HG03108 (cell line): Measurements from ENCODE around the gene C19orf25.
"Not testable (repeated sequence)": the region's sequence is repeated elsewhere in the genome, so short reads cannot be mapped to it uniquely, and the experiment has no call there.

Experiments used
- ATAC-seq: cut with Tn5 transposase; IDR thresholded peaks from one replicate; pipeline ENCODE4 v1.9.1; 2021; ENCODE audit warnings: moderate library complexity; ENCODE audit not compliant: unreplicated experiment

The C19orf25 gene

DNA sequence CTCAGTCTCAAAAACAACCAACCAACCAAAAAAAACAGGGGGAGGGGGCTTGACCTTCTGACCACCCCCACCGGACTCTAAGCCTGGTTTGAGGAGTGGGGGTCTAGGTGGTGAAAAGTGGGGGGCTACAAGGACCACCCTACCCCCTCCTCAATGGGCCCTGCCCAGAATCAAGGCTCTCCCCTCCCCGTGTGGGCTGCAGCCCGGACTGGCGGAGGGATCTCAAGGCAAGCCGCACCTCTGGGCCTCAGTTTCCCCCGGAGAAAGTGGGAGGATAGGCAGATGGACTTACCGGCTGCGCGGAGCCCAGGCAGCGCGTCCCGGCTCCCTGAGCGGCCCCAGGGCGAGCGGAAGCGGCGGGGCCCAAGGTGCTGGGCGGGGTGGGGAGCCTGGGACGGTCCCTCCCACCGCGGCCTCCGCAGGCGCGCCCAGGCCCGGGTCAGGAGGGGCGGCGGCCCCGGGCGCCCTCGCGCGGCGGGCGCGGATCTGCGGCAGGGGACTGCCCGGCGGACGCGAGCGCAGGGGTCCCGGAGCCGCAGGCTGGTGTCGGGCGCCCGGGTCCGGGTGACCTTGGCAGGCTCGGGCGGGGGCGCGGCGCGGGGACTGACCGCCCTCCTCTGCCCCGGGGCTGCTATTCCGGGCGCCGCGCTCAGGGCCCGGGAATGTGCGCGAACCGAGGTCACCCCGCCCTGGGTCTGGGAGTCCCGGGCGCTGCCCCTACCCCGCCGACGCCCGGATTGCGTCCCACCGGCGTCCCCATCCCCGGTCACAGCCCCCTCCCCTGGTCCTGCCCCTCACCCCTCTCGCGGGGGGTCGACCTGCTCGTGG lies 33.9 kb upstream of the C19orf25 start, which contains the start of gene ADAMTSL5:
Gene ADAMTSL5 (minus strand): TSS at position 349 of the 828 bp plus-strand sequence. CDS start 2,076 bp downstream, outside the sequence.
- ATAC-seq, result no peak

DNA sequence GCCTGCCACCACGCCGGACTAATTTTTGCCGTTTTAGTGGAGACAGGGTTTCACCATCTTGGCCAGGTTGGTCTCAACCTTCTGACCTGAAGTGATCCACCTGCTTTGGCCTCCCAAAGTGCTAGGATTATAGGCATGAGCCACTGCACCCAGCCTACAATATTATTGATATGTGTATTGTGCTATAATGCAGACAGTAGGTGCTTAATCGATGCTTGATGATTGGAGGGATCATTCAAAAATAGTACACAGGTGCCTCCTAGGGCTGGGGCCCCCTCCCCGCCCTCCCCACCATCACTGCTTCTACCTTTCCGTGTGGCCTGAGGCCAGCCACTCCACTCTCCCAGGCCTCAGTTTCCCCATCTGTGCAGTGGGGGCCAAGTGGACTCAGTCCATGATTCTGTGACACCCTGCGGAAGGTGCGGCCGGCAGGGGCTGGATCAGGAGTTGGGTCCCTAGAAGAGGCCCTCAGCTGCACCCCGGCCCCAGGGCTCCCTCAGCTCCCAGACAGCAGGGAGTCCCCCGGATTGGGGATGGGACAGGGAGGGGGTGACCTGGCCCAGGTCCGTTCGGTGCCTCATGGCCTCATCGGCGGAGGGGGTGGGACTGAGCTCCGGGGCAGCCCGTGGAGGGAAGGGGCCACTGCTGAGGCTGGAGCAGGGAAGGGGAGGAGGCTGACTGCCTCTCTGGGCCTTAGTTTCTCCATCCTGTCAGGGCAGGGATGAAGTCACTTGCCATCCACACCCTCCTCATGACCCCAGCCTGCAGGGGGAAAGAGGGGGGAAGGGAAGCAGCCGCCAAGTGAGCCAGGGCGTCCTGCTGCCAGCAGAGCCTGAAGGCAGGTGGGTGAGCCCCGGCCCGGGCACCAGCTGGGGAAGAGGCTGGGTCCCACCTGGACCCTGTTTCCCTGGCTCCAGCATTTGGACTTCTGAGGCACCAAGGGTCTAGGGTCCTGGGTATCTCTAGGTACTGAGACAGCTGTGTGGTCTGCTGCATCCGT lies 32.6 kb upstream of the C19orf25 start:
- ATAC-seq, result no peak

DNA sequence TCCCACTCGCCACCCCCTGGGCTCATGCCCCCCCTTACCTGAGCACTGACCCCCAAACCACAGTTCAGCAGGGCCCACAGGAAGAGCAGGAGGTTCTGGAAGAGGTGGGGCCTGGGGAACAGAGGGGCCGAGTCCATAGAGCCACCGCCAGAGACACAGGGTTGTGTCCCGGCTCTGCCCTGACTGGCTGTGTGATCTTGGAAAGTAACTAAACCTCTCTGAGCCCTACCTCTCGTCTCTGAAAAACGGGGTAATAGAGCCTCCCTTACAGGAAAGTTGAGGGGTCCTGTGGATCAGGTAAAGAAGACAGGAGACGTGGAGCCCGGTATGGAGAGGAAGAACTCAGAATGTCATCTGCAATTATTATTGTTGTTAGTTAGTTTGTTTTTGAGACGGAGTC lies 31.8 kb upstream of the C19orf25 start:
- ATAC-seq, result no peak

DNA sequence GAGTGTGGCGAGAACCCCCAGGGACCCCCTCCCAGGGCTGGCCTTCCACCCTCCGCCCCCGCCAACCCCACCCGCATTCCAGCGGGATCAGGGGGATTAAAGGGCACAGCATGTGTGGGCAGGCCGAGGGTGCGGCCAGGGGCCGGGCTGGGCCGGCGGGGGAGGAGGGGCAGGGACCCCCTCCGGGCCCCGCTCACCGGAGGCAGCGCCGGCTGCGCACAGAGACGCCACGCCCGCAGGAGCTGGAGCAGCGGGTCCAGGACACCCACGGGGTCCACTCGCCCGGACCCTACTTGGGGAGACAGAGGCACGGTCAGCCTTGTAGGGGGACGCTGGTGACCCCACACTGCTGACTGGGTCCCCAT lies 31.4 kb upstream of the C19orf25 start:
- no peak for ATAC-seq

DNA sequence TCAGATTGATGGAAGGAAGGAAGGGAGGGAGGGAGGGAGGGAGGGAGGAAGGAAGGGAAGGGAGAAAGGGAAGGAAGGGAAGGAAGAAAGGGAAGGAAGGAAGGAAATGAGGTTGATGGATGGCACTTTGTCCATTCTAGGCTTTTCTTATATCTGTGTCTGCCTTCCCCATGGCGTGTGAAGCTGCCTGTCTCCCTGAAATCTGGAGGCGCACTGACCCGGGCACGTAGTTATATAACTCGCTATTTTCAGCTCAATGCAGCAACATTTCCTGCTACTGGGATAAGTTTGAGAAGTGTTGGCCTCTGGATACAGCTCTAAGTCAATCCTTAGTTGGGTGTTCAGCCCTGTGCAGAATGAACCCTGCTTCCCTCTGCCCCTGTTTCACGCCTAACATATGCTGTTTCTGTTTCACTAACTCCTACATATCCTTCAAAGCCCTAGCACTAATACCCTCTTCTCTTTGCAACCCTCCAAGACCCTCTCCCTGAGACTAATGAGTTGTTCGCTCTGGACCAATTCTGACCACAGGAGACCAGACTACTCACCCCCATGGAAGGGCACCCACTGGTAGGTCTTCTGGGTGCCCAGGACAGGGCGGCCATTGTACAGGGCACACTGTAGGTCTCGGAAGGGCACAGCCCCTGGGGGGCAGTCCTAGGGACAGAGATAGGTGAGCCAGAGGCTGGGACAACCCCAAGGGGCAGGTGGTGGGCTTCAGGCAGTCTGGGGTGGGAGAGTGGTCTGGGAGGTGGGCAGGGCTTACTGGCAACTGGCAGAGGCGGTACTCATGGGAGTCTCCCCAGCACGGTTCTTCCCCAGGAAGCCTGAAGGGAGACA lies 30.8 kb upstream of the C19orf25 start:
- no peak for ATAC-seq

DNA sequence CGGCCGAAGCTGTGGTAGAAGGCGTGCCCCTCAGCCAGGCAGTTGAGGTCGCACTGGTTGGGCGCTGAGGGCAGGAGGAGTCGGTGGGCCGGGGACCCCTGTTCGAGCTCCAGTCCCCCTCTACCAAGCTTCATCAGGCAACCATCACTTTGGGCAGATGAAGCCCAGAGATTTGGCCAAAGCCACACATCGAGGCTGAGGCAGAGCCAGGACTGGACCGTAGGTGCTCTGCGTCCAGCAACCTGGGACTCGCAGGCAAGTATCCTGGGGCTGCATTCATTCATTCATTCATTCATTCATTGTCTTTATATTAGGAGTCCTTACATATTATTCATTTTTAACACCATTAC lies 29.5 kb upstream of the C19orf25 start:
- ATAC-seq, result no peak

DNA sequence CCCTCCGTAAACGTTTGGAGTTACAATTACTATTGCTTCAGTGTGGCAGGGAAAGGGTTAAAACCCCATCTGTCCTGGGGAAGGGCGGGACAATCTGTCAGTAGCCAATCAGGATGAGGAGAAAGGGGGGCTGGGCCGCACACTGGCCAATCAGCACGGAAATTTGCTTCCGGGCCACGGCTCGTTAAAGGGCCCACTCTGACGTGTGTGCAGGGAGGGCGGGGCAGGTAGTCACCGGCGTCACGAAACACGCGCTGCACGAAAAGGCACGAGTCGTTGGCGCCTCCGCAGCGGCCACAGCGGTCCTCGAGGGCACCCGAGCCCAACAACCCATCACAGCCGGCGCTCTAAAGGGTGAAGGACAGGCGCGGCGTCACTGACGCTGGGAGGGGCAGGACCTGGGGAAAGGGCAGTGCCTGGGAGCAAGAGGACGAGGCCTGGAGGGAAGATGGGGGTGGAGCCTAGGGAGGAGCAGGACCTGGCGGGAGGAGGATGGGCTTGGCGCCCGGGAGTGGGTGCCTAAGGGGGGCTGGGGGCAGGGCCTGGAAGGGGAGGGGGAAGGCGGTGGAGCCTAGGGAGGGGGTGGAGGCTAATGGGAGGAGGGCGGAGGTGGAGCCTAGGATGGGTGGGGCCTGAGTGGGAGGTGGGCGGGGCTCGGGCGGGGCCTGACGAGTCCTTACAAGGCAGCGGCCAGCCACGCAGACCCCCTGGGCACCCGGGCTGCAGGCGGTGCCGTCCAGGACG lies 28.9 kb upstream of the C19orf25 start:
- ATAC-seq, result peak; percentile 65

DNA sequence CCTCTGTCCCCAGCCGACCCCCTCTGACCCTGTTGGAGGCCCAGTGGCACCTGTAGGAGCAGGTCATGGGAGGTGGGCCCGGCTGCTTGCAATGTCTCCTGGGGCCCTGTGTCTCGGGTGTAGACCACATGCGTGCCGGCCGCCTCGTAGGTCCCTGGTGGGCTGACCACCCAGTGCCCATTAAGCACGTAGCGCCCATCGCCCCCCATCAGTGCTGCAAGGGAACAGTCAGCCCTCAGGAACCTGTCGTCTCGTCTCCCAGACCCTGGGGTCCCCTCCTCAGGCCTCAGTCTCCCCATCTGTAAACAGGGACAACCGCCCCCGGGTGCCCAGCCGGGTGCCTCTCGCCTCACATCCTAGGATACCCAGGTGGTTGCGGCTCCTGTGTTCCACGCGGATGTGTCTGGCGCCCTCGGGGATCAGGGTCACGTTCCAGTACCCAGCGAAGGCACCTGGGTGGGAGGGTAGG lies 28.2 kb upstream of the C19orf25 start:
- no peak for ATAC-seq

DNA sequence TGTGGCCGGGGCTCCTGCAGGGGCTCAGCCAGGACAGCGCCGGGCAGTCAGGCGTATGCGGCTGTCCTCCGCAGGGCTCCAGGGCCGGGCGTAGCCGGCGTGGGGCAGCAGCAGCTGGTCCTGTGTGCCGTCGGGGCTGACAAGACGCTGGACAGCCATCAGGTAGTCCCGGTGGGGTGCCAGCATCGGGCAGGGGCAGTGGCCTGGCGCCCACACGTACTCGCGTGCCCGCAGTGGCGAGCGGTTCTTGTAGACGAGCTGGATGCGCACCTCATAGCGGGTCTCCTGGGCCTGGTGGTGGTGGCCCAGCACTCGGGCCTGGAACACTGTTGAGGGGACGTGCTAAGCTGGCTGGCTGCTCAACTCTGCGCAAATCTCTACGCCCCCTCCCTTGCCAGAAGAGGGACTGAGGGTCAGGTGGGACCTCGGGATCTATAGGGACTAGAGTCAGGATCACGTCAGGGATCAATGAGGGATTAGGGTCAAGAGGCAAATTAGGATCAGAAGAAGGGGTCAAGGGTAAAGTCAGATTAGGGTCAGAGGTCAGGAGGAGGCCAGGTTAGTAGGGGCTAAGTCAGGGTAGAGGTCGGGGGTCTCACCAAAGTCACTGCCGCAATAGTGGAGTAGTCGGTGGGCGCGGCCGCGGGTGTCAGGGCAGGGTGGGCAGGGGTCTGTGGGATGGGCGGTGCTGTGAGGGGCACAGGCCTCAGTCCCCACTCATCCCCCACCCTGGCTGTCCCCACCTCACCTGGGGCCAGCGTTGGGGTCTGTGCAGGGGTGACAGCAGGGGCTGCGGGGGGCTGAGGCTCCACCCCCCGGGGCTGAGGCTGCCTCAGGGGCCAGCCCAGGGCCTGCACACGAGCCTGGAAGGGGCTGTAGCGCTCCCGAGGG lies 27.2 kb upstream of the C19orf25 start:
- ATAC-seq, result no peak

DNA sequence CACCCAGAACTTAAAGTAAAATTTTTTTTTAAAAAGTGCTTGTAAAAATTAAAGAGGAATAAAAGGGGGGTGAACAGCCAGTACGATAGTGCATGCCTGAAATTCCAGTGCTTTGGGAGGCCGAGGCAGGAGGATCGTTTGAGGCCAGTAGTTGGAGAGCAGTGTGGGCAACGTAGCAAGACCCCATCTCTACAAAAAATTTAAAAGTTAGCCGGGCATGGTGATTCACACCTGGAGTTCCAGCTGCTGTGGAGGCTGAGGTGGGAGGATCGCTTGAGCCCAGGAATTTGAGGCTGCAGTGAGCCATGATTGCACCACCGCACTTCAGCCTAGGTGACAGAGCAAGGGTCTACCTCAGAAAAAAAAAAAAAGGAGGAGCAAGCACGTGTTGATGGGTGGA lies 26.0 kb upstream of the C19orf25 start:
- ATAC-seq, result no peak

DNA sequence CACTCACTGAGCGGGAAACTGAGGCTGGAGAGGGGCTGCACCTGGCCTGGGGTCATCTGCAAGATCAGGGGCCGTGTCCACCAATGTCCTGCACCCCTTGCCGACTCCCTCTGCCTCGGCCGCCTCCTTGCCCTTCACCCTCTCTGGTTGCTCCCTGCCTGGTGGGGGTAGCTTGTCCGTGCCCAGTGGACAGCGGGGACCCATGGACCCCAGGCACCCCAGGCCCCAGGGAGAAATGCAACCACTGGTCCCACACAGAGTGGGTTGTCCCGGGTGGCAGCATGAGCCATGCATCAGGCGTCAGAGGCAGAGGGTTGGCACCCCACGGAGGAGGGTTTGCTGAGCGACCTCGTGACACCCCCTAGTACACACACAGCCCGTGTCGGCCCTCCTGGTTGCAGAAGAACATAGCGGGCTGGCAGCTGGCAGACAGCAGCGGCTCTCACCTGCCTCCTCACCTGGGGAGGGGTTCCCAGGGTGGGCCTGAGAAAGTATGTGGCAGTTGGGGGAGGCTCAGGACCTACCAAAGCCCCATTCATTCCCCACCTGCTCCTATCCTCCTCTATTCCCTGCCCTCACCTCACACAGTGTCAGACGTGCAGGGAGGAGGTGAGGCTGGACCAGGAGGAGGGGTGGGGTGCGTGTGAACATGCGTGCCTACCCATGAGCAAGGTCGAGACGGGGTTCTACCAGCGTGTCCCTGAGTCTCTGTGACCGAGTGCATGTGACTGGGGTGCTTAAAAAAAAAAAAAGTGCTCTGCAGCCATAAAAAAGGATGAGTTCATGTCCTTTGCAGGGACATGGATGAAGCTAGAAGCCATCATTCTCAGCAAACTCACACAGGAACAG lies 25.1 kb upstream of the C19orf25 start:
- no peak for ATAC-seq

DNA sequence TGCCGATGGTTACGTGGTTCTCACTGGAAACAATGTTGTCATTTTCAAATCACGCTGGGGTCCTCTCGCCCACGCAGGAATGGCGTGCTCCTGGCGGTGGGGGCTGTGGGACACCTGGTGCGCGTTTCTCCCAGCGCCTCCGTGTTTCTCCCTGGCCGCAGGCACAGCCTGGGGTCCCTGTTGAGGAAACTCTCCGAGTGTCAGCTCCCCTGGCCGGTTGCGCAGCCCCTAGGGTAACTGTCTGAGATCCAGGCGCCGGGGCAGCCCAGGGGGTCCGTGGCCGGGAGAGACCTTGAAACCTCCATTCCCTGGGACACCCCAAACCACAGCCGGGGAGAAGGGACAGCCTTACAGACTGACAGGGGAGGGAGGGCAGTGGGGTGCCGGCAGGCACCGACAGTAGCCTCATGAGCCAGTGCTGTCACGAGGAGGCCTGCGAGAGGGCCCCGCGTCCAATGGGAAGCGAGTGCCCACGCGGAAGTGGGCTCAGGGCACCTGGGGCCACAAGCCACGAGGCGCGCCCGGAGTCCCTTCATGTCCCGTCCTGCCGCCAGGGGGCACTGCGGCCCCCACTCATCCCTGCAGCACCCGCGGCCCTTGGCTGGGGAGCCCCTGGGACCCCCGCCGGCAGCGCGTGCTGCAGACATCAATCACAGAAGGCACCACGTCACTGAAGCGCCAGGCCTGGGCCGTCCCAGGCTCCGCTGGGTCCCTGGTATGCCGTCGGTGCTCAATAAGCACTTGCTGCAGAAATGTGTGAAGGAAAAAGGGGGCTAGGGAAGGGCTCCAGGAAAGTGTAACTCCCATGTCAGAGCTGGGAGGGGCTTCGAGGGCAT lies 24.3 kb upstream of the C19orf25 start:
- ATAC-seq, result no peak

DNA sequence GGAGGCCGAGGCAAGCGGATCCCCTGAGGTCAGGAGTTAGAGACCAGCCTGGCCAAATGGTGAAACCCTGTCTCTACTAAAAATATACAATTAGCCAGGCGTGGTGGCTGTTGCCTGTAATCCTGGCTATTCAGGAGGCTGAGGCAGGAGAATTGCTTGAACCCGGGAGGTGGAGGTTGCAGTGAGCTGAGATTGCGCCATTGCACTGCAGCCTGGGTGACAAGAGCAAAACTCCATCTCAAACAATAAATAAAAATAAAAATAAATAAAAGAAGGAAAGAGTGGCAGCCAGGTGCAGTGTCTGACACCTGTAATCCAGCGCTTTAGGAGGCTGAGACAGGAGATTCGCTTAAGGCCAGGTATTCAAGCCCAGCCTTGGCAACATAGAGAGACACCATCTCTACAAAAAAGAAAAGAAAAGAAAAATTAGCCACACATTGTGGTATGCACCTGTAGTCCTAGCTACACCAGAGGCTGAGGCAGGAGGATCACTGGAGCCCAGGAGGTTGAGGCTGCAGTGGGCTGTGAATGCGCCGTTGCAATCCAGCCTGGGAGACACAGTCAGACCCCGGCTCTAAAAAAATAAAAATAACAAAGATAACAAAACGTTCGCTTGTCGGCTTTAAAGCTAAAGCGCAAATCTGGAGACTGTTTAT lies 23.5 kb upstream of the C19orf25 start:
- no peak for ATAC-seq

DNA sequence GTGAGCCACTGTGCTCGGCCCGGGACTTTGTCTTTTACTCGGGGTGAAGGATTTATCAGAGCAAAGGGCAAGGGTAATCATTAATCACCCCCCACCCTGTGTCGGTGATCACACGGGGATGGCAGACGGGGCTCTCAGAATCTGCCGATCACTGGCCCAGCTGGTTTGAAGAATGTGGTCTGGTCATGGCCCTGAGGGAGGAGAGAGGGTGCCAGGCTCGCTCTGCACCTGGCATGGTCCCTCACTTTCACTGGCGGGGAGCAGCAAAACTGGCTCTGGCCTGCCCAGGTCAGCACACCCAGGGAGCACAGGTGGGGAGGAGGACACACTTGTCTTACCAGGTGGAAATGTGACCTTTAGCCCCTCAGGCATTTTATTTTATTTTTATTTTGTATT lies 22.2 kb upstream of the C19orf25 start:
- no peak for ATAC-seq

DNA sequence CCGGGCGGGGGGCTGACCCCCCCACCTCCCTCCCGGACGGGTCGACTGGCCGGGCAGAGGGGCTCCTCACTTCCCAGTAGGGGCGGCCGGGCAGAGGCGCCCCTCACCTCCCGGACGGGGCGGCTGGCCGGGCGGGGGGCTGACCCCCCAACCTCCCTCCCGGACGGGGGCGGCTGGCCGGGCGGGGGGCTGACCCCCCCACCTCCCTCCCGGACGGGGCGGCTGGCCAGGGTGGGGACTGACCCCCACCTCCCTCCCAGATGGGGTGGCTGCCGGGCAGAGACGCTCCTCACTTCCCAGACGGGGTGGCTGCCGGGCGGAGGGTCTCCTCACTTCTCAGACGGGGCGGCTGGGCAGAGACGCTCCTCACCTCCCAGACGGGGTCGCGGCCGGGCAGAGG lies 20.2 kb upstream of the C19orf25 start:
- not testable (repeated sequence) for ATAC-seq

DNA sequence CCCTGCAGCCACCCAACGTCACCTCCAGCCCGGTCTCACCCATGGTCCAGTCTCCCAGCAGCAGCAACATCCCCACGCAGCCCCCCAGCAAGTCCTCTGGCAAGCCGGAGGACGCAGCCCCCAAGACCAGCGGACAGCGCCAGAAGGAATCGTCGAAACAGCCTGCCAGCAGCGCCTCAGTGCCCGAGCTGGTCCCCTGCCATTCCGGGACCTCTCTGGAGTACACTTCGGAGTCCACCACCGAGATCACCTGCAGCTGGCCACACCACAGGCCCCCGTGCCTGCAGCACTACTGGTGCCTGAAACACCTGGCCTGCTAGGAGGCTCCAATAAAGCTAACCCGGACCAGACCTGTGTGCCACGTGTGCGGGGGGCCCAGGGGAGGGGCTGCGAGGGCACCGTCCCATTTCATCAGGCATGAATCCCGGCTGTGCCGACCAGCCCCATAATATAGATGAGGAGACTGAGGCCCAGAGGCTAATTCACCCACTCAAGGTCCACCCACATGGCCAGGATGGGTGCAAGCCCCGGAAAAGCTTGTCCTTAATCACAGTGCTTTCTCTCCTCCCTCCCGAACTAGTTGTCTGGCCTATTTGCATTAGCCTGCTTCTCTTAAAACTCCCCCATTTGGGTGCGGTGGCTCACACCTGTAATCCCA lies 18.7 kb upstream of the C19orf25 start:
- ATAC-seq, result no peak
